ENCODE results near the gene GRK3. TPM values are rescaled to one million over a fixed set of nuclear protein-coding genes. Genes with fewer than 3 reads are reported as not detected.

The GRK3 gene
- total RNA-seq, 1 donor from 2014 or later, result 19.2 TPM

DNA sequence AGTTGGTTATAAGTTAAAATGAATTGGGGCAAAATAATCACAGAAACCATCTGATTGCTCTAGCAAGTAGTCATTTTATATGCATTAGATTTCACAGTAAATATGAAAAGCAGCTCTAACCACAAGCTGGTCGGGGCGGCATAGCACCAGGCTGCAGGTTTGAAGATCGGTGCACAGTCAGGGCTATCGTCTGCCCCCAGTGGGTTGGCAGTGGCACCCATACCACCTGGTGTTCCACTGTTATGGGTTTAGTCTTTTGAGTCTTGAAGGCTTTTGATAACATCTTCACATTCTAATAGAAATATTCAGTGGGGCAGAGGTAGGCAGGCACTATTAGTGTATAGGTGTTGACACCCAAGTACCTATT, 62.1 kb downstream of the GRK3 start:
- DNase-seq, result no peak

DNA sequence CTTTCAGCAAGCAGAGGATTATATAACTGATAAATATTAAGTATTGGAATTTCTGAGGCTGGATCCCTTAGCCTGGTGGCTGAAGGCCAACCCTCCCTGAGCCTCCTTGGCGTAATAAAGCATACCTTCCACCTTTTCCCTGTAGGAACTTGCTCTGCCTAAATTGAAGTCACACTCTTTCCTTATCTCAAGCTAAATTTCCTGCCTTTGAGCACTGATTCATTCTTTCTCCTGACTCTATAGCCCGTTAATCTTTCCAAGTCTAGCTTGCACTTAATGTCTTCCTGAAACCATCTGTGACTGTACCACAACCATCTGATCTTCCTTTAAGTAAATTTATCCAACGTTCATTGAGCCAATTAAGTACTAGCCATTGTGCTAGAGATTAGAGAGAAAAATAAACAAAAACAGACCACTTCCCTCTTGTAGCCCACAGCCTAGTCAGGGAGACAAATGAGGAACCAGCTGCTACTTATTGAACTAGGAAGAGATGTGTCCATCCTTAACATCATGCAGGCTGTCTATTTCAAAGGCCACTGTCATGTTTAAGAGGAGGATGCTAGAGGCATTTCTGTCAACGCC, 62.9 kb downstream of the GRK3 start:
- DNase-seq, result peak; percentile 14

DNA sequence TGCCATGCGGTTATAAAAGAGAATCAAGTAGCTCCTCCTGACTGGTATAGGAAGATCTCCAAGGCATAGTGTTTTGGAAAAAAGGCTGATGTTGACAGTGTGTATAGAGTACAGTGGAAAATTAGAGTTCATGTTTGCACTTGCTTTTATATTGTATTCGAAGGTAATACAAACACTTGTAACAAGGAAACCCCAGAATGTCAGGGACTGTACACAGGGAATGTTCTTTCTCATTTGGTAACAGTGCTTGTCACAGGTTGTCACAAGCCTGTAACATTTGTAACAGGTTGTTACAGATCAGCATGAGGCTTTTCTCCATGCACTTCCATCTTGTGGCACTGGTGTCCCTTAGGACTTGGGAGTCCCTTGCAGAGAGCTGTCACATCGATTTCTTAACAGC, 64.0 kb downstream of the GRK3 start:
- no peak for DNase-seq

GRCh38 chr22:25629613-25630012, 65.1 kb downstream of the GRK3 start:
- DNase-seq, result no peak

GRCh38 chr22:25630447-25630846, 66.0 kb downstream of the GRK3 start:
- no peak for DNase-seq

DNA sequence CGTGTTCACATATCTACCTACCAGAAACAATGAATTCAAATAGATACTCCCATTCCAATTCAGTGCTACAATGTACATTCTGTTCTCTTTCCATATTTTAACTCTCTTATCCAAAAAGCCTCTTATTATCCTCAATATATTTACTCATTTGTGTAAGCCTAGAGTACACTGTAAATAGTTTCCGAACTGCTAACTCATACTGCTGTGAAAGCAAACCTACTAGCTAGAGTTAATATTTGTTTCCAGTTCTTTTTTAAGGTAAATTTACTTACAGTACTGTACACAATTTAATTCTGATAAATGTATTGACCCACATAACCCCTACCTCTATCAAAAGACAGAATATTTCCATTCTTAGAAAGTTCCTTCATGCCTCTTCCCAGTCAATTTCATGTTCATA, 71.8 kb downstream of the GRK3 start:
- DNase-seq, result no peak

- DNase-seq, result no peak
Measured at GRCh38 chr22:25637032-25637431, 72.6 kb downstream of the GRK3 start.

GRCh38 chr22:25637672-25638071, 73.2 kb downstream of the GRK3 start:
- no peak for DNase-seq

DNA sequence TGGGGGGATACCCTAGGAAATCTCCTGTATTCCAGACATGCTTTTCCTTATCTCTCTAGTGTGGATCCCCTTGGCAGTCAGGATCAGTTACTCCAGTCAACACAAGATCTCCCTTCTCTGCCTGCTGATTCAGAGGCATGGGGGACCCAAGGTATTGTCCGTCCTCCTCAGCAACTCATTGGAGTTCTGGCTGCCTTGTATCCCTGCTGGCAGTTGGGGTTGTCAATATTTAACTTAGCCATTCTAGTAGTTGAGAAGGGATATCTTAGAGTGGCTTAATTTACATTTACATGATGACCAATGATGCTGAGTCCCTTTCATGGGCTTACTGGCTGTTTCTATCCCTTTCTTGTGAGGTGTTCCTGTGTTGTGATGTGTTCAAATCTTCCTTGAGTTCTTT, 74.2 kb downstream of the GRK3 start:
- no peak for DNase-seq

- DNase-seq, result no peak
Measured at GRCh38 chr22:25641650-25642049, 77.2 kb downstream of the GRK3 start.

- no peak for DNase-seq
Measured at GRCh38 chr22:25643232-25644000, 78.9 kb downstream of the GRK3 start.

- DNase-seq, result no peak
Measured at GRCh38 chr22:25644122-25644521, 79.6 kb downstream of the GRK3 start.

GRCh38 chr22:25645266-25645665, 80.8 kb downstream of the GRK3 start:
- no peak for DNase-seq

- no peak for DNase-seq
Measured at GRCh38 chr22:25645964-25646363, 81.5 kb downstream of the GRK3 start.

- no peak for DNase-seq
Measured at GRCh38 chr22:25650833-25651232, 86.4 kb downstream of the GRK3 start.

DNA sequence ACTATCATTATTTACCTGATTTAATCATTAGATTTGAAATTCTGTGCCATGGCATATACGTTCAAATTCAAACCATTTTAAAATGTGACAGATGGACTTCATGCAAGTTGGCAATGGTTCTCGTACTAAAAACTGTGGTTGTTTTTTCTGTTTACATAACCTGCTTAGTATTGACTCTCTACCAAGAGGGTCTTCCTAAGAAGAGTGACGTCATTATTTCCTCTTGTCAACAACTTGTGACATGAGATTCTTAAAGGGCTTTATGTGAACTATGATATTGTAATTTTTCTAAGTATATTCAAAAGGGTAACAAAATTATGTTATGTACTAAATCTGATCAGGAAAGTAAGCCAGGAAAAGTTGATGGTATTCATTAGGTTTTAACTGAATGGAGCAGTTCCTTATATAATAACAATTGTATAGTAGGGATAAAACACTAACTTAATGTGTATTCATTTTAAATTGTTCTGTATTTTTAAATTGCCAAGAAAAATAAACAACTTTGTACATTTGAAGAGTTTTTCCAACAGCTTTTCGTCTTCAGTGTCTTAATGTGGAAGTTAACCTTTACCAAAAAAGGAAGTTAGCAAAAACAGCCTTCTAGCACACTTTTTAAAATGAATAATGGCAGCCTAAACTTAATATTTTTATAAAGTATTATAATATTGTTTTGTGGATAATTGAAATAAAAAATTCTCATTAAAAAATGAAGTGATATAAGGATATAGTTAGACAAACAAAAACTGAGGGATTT, 87.0 kb downstream of the GRK3 start:
- no peak for DNase-seq

DNA sequence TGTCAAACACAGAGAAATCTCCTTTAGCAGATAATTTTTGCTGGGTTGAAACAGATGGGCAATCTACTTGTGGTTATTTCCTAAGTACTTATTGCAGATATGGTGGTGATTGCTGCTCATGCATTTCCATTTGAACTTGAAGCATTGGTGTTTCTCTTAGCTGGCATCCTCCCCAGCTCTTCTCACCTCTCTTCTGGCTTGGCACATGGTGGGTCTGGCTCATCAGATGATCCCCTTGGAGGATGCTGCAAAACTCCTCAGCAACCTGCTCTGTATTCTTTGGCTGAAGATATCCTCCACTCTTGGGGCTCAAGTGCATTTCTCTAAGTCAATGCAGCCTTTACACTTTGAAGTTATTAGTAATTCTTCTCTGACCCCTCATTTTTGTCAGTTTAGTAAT, 90.2 kb downstream of the GRK3 start:
- no peak for DNase-seq

DNA sequence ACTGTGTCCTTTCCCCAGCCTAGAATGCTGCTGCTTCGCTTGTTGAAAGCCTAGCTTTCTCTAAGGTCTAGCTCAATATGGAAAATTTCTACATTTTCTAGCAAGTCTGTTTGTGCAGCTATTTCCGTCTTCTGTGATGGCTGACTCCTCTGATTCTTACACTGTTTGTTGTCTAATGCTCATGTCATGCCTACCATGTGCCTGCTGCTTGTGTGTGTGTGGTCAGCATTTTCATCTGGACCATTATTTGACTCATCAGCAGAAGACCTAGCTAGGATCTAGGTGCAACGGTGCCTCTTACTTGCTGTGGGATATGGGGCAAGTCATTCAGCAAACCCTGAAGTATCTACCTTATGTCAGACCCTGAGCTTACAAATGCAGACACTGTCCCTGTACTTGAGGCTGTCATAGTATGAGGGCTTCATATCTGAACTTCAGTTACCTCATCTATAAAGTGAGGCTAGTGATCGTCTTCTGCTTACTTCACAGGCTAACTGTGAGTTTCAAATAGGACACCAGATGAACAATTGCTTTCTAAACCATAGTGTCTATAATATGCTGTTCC, 91.0 kb downstream of the GRK3 start:
- DNase-seq, result no peak

- DNase-seq, result no peak
Measured at GRCh38 chr22:25656724-25657123, 92.2 kb downstream of the GRK3 start.

DNA sequence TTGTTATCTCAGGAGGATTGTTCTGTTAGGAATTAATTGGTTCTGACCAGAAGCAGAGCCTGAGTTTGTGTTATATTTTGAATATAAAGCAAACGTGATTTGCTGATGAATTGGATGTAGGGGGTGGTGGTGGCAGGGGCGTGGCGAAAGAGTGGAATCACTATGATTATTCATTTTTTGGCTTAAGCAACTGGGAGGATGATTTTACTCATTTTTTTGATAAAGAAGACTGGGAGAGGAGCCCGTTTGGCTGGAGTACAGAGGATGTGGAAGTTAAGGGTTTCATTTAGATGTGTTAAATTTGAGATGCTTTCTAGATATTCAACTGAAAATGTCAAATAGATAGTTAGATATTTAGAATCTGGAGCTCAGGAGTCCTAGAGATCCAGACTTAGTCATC, 94.2 kb downstream of the GRK3 start:
- peak; percentile 44 for DNase-seq

- no peak for DNase-seq
Measured at GRCh38 chr22:25659413-25659812, 94.9 kb downstream of the GRK3 start.

- DNase-seq, result no peak
Measured at GRCh38 chr22:25660336-25660735, 95.9 kb downstream of the GRK3 start.

GRCh38 chr22:25661073-25661472, 96.6 kb downstream of the GRK3 start:
- DNase-seq, result peak; percentile 96
